Kidney (tissue), 14 donors: Measurements from ENCODE around the gene UBAP2. TPM values are rescaled to one million over a fixed set of nuclear protein-coding genes. Genes with fewer than 3 reads are reported as not detected.

ENCODE experiments used
- DNase-seq, 5 donors: peaks; one replicate each; pipeline ENCODE4 v3.0.0-alpha.2; 2013 to 2020
- FAIRE-seq: peaks from 2 replicates; lab custom pipeline; 2012; peaks lifted over from hg19 to GRCh38; lab: Jason Lieb, UNC
- H3K27ac ChIP-seq, 2 donors: one replicate each; pipeline ENCODE4 v1.7.0; 2013; ENCODE audit warnings: low read depth in 2 of 2, low read length in 2 of 2, inconsistent platforms in 1 of 2
- H3K27me3 ChIP-seq: one replicate; pipeline ENCODE4 v1.7.1; 2013; ENCODE audit warnings: low read length, inconsistent platforms; ENCODE audit not compliant: control insufficient read depth, insufficient read depth
- H3K36me3 ChIP-seq, 3 donors: one replicate each; pipeline versions ENCODE4 v1.7.0 to v1.7.1; 2013; ENCODE audit warnings: low read length in 3 of 3, control low read depth in 1 of 3, inconsistent platforms in 1 of 3; ENCODE audit not compliant: insufficient read depth in 3 of 3, control insufficient read depth in 2 of 3
- H3K4me1 ChIP-seq, 3 donors: one replicate each; pipeline versions ENCODE4 v1.7.0 to v1.7.1; 2013; ENCODE audit warnings: low read length in 3 of 3, inconsistent platforms in 1 of 3, low read depth in 1 of 3; ENCODE audit not compliant: control insufficient read depth in 2 of 3, insufficient read depth in 2 of 3
- H3K4me3 ChIP-seq, 3 donors: one replicate each; pipeline versions ENCODE4 v1.7.0 to v1.8.1; 2013; ENCODE audit warnings: low read length in 3 of 3, control low read depth in 1 of 3, inconsistent platforms in 1 of 3
- H3K9ac ChIP-seq, 3 donors: one replicate each; pipeline versions ENCODE4 v1.7.0 to v1.7.1; 2013; ENCODE audit warnings: low read length in 3 of 3, control low read depth in 1 of 3, inconsistent platforms in 1 of 3
- H3K9me3 ChIP-seq, 3 donors: one replicate each; pipeline versions ENCODE4 v1.7.0 to v1.7.1; 2013; ENCODE audit warnings: low read length in 3 of 3, control low read depth in 1 of 3, inconsistent platforms in 1 of 3; ENCODE audit not compliant: control insufficient read depth in 2 of 3, insufficient read depth in 1 of 3
- CTCF ChIP-seq: IDR thresholded peaks from 3 replicates; pipeline ENCODE4 v1.5.1; 2012; ENCODE audit warnings: mild to moderate bottlenecking, moderate library complexity, borderline replicate concordance; ENCODE audit not compliant: insufficient read depth; ENCODE audit errors: extremely low read depth
- intact Hi-C: fragments of 100-400 bp; cut with DNase I; formaldehyde crosslinking; loops from one replicate; pipeline ENCODE4 v1.11.1; 2022
- polyA plus RNA-seq: library from polyadenylated mRNA; stranded (reverse); fragments of 350-450 nt; fragmentation: Illumina TruSeq; extraction: RNeasy Lipid Tissue Mini Kit (QIAGEN cat#74804); gene quantifications from one replicate; pipeline ENCODE4 v1.2.3, GENCODE V29; 2014; ENCODE audit warnings: low read depth, low replicate concordance; ENCODE audit not compliant: insufficient read depth
- total RNA-seq: library from RNA; stranded (reverse); fragmentation: NEBNext Ultra II Directional; extraction: Animal tissue kit (Norgen Biotek cat#: 25700); gene quantifications from one replicate; pipeline ENCODE4 v1.2.1, GENCODE V29; 2021
- donor health status: control.
- donor health status: control.
- donor health status: control.
- donor health status: control.
- donor health status: control.
- donor health status: DM: yes; HTN: yes; CAD: no.
- donor health status: Normal renal cell carcinoma (clear cell type).

UBAP2 gene
- total and polyA plus RNA-seq, 2 donors from 2014 or later, result 11.0 to 33.1 TPM

GRCh38 chr9:33939924-33940874, 108.5 kb downstream of the UBAP2 start:
- Histone ChIP-seq H3K9me3 (no peaks in the 10 kb centered on the region), H3K4me1 (no peaks in the 10 kb centered on the region), H3K27ac (no peak overlapping the region), H3K36me3 (peaks cover 2 to 17% (median 12%) of the 10 kb centered on the region in 3 donors), H3K4me3 (no peak overlapping the region), H3K27me3 (no peaks in the 10 kb centered on the region), H3K9ac (no peak overlapping the region)
- FAIRE-seq, result no peak
- DNase-seq, result no peak
- TF ChIP-seq CTCF, result no peak
- intact Hi-C loops, result no loop called here

GRCh38 chr9:33934188-33934878, 114.4 kb downstream of the UBAP2 start:
- H3K4me3 ChIP-seq, result no peak overlapping the region
- FAIRE-seq, result no peak
- intact Hi-C loops, result no loop called here
- no peak overlapping the region for H3K27ac ChIP-seq
- peaks cover 7 to 33% (median 32%) of the 10 kb centered on the region in 3 donors for H3K36me3 ChIP-seq
- no peak for DNase-seq
- no peak overlapping the region for H3K9ac ChIP-seq
- no peaks in the 10 kb centered on the region for H3K27me3 ChIP-seq
- no peaks in the 10 kb centered on the region for H3K9me3 ChIP-seq
- TF ChIP-seq CTCF, result no peak
- no peaks in the 10 kb centered on the region for H3K4me1 ChIP-seq

GRCh38 chr9:33932078-33932807, 116.4 kb downstream of the UBAP2 start:
- H3K36me3 ChIP-seq, result peaks cover 7 to 46% (median 34%) of the 10 kb centered on the region in 3 donors
- no peaks in the 10 kb centered on the region for H3K4me1 ChIP-seq
- FAIRE-seq (no peak), DNase-seq (no peak)
- no peak overlapping the region for H3K4me3 ChIP-seq
- intact Hi-C loops, result no loop called here
- no peak overlapping the region for H3K27ac ChIP-seq
- H3K9ac ChIP-seq, result no peak overlapping the region
- H3K27me3 ChIP-seq, result no peaks in the 10 kb centered on the region
- TF ChIP-seq CTCF, result no peak
- no peaks in the 10 kb centered on the region for H3K9me3 ChIP-seq
